HFFc6 (cell line): ENCODE data around the gene DOK4. TPM values are rescaled to one million over a fixed set of nuclear protein-coding genes. Genes with fewer than 3 reads are reported as not detected.

Experiments
- DNase-seq: peaks from one replicate; pipeline ENCODE4 v3.0.0-alpha.2; 2018
- H3K27ac Mint-ChIP-seq: 2 replicates; pipeline ENCODE4 v1.8.0; 2020; ENCODE audit warnings: mild to moderate bottlenecking, mixed read lengths
- H3K27me3 Mint-ChIP-seq: 2 replicates; pipeline ENCODE4 v1.8.0; 2021; ENCODE audit warnings: mild to moderate bottlenecking, moderate library complexity, mixed read lengths; ENCODE audit not compliant: insufficient read depth
- H3K36me3 Mint-ChIP-seq: 2 replicates; pipeline ENCODE4 v1.8.0; 2021; ENCODE audit warnings: low read depth, mixed read lengths
- H3K4me1 Mint-ChIP-seq: 2 replicates; pipeline ENCODE4 v1.8.0; 2020; ENCODE audit warnings: low read depth, mixed read lengths
- H3K4me3 Mint-ChIP-seq: 2 replicates; pipeline ENCODE4 v1.8.0; 2020; ENCODE audit warnings: mild to moderate bottlenecking, moderate library complexity, mixed read lengths
- H3K9me3 Mint-ChIP-seq: 2 replicates; pipeline ENCODE4 v1.8.0; 2020; ENCODE audit warnings: mild to moderate bottlenecking, mixed read lengths
- total RNA-seq, 6 experiments: library from RNA; stranded (reverse); fragmentation: NEBNext Ultra II Directional; extraction: Animal tissue kit (Norgen Biotek cat#: 25700); gene quantifications; 2 replicates in 1 of 6; 3 replicates in 5 of 6; pipeline ENCODE4 v1.2.3, GENCODE V29; 2021
- TF ChIP-seq, protein P1 (sequence below): fragments of 200-600 bp; sonication (generic); IDR thresholded peaks from 2 replicates; pipeline ENCODE4 v1.5.0; 2021; ENCODE audit warnings: antibody characterized with exemption, mild to moderate bottlenecking

The DOK4 gene
- total RNA-seq, 6 experiments from 2014 or later, result 24.4 to 28.9 (median 24.9) TPM

DNA sequence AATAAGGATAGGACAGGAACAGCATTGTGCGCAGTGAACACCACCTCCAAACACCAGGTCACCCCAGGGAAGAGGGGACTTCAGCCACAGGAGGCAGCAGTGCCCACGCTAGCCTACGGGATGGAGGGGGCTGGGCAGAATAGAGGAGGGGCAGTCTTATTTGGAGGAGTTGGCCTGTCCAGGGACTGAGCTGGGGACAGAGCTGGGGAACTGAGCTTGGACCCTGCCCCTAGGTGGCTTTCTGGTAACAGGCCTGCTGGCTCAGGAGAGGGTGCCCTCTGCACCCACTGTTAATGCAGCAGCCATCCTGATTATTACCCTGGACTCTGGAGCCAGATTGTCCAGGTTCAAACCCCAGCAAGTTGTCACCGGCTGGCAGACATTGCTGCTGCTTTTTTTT, 40.7 kb upstream of the DOK4 start:
- TF ChIP-seq, protein P1, sequence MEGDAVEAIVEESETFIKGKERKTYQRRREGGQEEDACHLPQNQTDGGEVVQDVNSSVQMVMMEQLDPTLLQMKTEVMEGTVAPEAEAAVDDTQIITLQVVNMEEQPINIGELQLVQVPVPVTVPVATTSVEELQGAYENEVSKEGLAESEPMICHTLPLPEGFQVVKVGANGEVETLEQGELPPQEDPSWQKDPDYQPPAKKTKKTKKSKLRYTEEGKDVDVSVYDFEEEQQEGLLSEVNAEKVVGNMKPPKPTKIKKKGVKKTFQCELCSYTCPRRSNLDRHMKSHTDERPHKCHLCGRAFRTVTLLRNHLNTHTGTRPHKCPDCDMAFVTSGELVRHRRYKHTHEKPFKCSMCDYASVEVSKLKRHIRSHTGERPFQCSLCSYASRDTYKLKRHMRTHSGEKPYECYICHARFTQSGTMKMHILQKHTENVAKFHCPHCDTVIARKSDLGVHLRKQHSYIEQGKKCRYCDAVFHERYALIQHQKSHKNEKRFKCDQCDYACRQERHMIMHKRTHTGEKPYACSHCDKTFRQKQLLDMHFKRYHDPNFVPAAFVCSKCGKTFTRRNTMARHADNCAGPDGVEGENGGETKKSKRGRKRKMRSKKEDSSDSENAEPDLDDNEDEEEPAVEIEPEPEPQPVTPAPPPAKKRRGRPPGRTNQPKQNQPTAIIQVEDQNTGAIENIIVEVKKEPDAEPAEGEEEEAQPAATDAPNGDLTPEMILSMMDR, result peak; percentile 19; the same call in 1 of the 2 replicates
- no peaks in the 10 kb centered on the region for H3K9me3 Mint-ChIP-seq
- peaks cover 5% of the 10 kb centered on the region; the same call in 1 of the 2 replicates for H3K27me3 Mint-ChIP-seq
- peaks cover 26% of the 10 kb centered on the region for H3K4me1 Mint-ChIP-seq
- H3K27ac Mint-ChIP-seq, result no peak overlapping the region
- no peaks in the 10 kb centered on the region for H3K36me3 Mint-ChIP-seq
- H3K4me3 Mint-ChIP-seq, result no peak overlapping the region
- no peak for DNase-seq

DNA sequence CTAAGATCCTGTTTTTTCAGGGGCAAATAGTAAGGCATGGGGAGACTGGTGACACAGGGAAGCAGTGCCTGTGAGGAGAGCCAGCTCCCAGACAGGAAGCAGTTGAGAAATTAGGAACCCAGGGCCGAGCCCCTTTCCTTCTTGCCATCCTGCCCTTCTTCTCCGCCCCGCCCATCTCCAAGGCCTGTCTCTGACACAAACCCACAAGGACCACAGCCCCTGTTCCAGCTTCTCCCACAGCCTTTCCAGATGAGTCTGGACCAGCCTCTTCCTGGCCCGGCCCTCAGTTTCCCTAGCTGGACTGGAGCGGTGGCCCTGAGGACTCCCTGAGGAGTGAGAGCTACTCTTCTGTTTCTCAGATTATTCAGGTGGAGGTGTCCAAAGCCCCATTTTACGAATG, 40.2 kb upstream of the DOK4 start:
- no peak for DNase-seq
- peaks cover 5% of the 10 kb centered on the region; the same call in 1 of the 2 replicates for H3K27me3 Mint-ChIP-seq
- peaks cover 26% of the 10 kb centered on the region for H3K4me1 Mint-ChIP-seq
- H3K4me3 Mint-ChIP-seq, result no peak overlapping the region
- H3K9me3 Mint-ChIP-seq, result no peaks in the 10 kb centered on the region
- no peaks in the 10 kb centered on the region for H3K36me3 Mint-ChIP-seq
- H3K27ac Mint-ChIP-seq, result no peak overlapping the region
- TF ChIP-seq, protein P1, result no peak

DNA sequence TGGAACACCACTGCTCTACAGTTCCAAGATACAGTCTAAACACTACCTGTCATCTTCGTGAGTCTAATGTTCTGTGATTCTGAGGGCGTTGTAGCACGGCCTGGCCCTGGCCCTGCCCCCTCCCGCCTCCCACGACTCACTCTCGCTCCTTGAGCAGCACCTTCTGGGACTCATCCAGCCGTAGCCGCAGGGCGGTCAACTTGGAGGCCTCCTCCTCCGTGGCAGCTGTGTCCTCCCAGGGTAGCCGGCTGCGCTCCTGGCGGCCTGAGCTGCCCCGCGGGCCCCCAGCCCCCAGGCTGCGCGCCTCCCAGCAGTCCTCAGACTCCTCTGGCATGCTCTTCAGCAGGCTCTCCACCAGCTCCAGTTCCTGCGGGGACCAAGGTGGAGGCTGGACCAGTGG, 39.5 kb upstream of the DOK4 start:
- TF ChIP-seq, protein P1, result no peak
- Mint-ChIP-seq H3K4me1 (peaks cover 18% of the 10 kb centered on the region), H3K27ac (no peak overlapping the region), H3K4me3 (no peak overlapping the region), H3K36me3 (no peaks in the 10 kb centered on the region), H3K9me3 (no peaks in the 10 kb centered on the region), H3K27me3 (peaks cover 5% of the 10 kb centered on the region; the same call in 1 of the 2 replicates)
- peak; percentile 76 for DNase-seq

DNA sequence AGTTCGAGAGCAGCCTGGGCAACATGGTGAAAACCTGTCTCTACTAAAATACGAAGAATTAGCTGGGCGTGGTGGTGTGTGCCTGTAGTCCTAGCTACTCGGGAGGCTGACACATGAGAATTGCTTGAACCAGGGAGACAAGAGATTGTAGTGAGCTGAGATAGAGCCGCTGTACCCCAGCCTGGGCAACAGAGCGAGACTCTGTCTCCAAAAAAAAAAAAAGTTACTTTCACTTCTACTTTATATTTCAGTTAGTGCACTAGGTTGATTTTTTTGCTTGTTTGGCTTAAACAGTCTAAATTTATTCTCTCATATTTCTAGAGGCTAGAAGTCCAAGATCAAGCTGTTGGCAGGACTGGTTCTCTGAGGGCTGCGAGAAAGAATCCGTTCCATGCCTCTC, 36.7 kb upstream of the DOK4 start:
- Mint-ChIP-seq H3K4me1 (peaks cover 5% of the 10 kb centered on the region; the same call in 1 of the 2 replicates), H3K36me3 (no peaks in the 10 kb centered on the region), H3K4me3 (no peak overlapping the region), H3K27me3 (0 out of 2 replicates have a peak, but pooled peaks cover 2% of the 10 kb centered on the region), H3K9me3 (no peaks in the 10 kb centered on the region), H3K27ac (no peak overlapping the region)
- TF ChIP-seq, protein P1, result no peak
- no peak for DNase-seq

DNA sequence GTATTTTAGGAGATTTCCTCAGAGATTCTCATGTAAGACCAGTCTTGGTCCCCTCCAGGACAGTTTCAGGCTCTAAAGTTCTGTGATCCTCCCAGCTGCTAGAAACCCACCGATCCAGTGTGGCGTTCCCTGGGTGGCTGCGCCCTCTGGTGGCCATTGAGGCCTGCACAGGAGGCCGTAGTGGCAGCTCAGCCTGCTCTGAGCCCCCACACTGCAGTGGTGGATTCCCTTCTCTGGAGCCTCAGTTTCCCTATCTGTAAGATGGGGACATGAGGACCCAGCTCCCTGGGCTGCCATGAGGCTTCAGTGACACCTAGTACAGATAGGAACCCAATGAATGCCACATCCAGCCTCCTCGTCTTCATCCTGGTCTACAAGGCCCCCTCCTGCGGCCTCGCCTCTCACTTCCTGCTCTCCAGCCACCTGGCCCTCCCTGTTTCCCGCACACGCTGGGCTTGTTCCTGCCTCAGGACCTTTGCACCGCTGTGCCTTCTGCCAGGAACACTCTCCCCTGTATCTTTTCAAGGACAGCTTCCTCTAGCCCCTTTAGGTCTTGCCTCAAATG, 33.6 kb upstream of the DOK4 start:
- no peak overlapping the region for H3K4me3 Mint-ChIP-seq
- TF ChIP-seq, protein P1, result peak; percentile 98
- H3K9me3 Mint-ChIP-seq, result no peaks in the 10 kb centered on the region
- peak; percentile 45 for DNase-seq
- H3K27ac Mint-ChIP-seq, result no peak overlapping the region
- H3K4me1 Mint-ChIP-seq, result no peaks in the 10 kb centered on the region
- peaks cover 5% of the 10 kb centered on the region; the same call in 1 of the 2 replicates for H3K27me3 Mint-ChIP-seq
- no peaks in the 10 kb centered on the region for H3K36me3 Mint-ChIP-seq
